ENCODE measurements around the gene PLEKHH1.

The PLEKHH1 gene

GRCh38 chr14:67532998-67533753 lies at the start of gene PLEKHH1:
PLEKHH1 (plus strand) TSS chr14:67533290; CDS start chr14:67541868, 8,578 bp downstream.
- Histone ChIP-seq H3K4me3 (peak within 1 kb of the TSS; percentile 84), H3K9ac (ENCODE audit: insufficient read length) (peak within 1 kb of the TSS; percentile 71), H3K36me3 (ENCODE audit: insufficient read depth, low read length) (no peaks in the 10 kb centered on the region), H3K27ac (no peak within 1 kb of the TSS), H3K9me3 (ENCODE audit: low read depth, low read length) (no peaks in the 10 kb centered on the region)
- no peak for DNase-seq (ENCODE audit: low read depth, low spot score)
- TF ChIP-seq FOXP2 (optimal IDR thresholded peaks at IDR 0.05; ENCODE audit: control extremely low read depth, extremely low read length, insufficient read depth): no peak
- TF ChIP-seq POLR2AphosphoS5 (IDR thresholded peaks at IDR 0.05; ENCODE audit: borderline replicate concordance, low read depth, low read length): peak; percentile 69

- no peak overlapping the region for H3K4me3 ChIP-seq
- H3K36me3 ChIP-seq (ENCODE audit: insufficient read depth, low read length): no peaks in the 10 kb centered on the region
- TF ChIP-seq FOXP2 (optimal IDR thresholded peaks at IDR 0.05; ENCODE audit: control extremely low read depth, extremely low read length, insufficient read depth): no peak
- TF ChIP-seq POLR2AphosphoS5 (IDR thresholded peaks at IDR 0.05; ENCODE audit: borderline replicate concordance, low read depth, low read length): no peak
- no peak for TF ChIP-seq EZH2 (IDR thresholded peaks at IDR 0.05)
- no peak overlapping the region for H3K9ac ChIP-seq (ENCODE audit: insufficient read length)
- no peak overlapping the region for H3K27ac ChIP-seq
- no peak for DNase-seq (ENCODE audit: low read depth, low spot score)
- no peaks in the 10 kb centered on the region for H3K9me3 ChIP-seq (ENCODE audit: low read depth, low read length)
Measured at GRCh38 chr14:67483579-67484285, 49.4 kb upstream of the PLEKHH1 start.

GRCh38 chr14:67485501-67486095 lies 47.5 kb upstream of the PLEKHH1 start:
- no peak overlapping the region for H3K4me3 ChIP-seq
- H3K36me3 ChIP-seq (ENCODE audit: insufficient read depth, low read length): no peaks in the 10 kb centered on the region
- H3K27ac ChIP-seq: peak overlapping the region; percentile 69
- TF ChIP-seq FOXP2 (optimal IDR thresholded peaks at IDR 0.05; ENCODE audit: control extremely low read depth, extremely low read length, insufficient read depth): no peak
- no peak for TF ChIP-seq EZH2 (IDR thresholded peaks at IDR 0.05)
- no peak for TF ChIP-seq POLR2AphosphoS5 (IDR thresholded peaks at IDR 0.05; ENCODE audit: borderline replicate concordance, low read depth, low read length)
- H3K9me3 ChIP-seq (ENCODE audit: low read depth, low read length): no peaks in the 10 kb centered on the region
- no peak for DNase-seq (ENCODE audit: low read depth, low spot score)
- no peak overlapping the region for H3K9ac ChIP-seq (ENCODE audit: insufficient read length)

- no peaks in the 10 kb centered on the region for H3K9me3 ChIP-seq (ENCODE audit: low read depth, low read length)
- TF ChIP-seq EZH2 (IDR thresholded peaks at IDR 0.05) (no peak), POLR2AphosphoS5 (IDR thresholded peaks at IDR 0.05; ENCODE audit: borderline replicate concordance, low read depth, low read length) (no peak), FOXP2 (optimal IDR thresholded peaks at IDR 0.05; ENCODE audit: control extremely low read depth, extremely low read length, insufficient read depth) (no peak)
- H3K9ac ChIP-seq (ENCODE audit: insufficient read length): no peak overlapping the region
- DNase-seq (ENCODE audit: low read depth, low spot score): no peak
- H3K4me3 ChIP-seq: no peak overlapping the region
- H3K36me3 ChIP-seq (ENCODE audit: insufficient read depth, low read length): no peaks in the 10 kb centered on the region
- no peak overlapping the region for H3K27ac ChIP-seq
Measured at GRCh38 chr14:67486890-67487289, 46.2 kb upstream of the PLEKHH1 start.

GRCh38 chr14:67487332-67487731 lies 45.8 kb upstream of the PLEKHH1 start:
- Histone ChIP-seq H3K36me3 (ENCODE audit: insufficient read depth, low read length) (no peaks in the 10 kb centered on the region), H3K27ac (no peak overlapping the region), H3K9me3 (ENCODE audit: low read depth, low read length) (no peaks in the 10 kb centered on the region), H3K9ac (ENCODE audit: insufficient read length) (no peak overlapping the region), H3K4me3 (no peak overlapping the region)
- TF ChIP-seq EZH2 (IDR thresholded peaks at IDR 0.05) (no peak), FOXP2 (optimal IDR thresholded peaks at IDR 0.05; ENCODE audit: control extremely low read depth, extremely low read length, insufficient read depth) (no peak), POLR2AphosphoS5 (IDR thresholded peaks at IDR 0.05; ENCODE audit: borderline replicate concordance, low read depth, low read length) (no peak)
- no peak for DNase-seq (ENCODE audit: low read depth, low spot score)

- H3K36me3 ChIP-seq (ENCODE audit: insufficient read depth, low read length): no peaks in the 10 kb centered on the region
- H3K9me3 ChIP-seq (ENCODE audit: low read depth, low read length): no peaks in the 10 kb centered on the region
- H3K27ac ChIP-seq: no peak within 1 kb of the TSS
- no peak for DNase-seq (ENCODE audit: low read depth, low spot score)
- H3K4me3 ChIP-seq: no peak within 1 kb of the TSS
- H3K9ac ChIP-seq (ENCODE audit: insufficient read length): no peak within 1 kb of the TSS
- TF ChIP-seq EZH2 (IDR thresholded peaks at IDR 0.05) (no peak), FOXP2 (optimal IDR thresholded peaks at IDR 0.05; ENCODE audit: control extremely low read depth, extremely low read length, insufficient read depth) (no peak), POLR2AphosphoS5 (IDR thresholded peaks at IDR 0.05; ENCODE audit: borderline replicate concordance, low read depth, low read length) (no peak)
Measured at GRCh38 chr14:67487937-67488893, 44.9 kb upstream of the PLEKHH1 start, which contains the start of gene TMEM229B. TMEM229B (minus strand) TSS chr14:67488721; CDS start chr14:67473923, 14,798 bp downstream.

- no peak overlapping the region for H3K4me3 ChIP-seq
- H3K9me3 ChIP-seq (ENCODE audit: low read depth, low read length): no peaks in the 10 kb centered on the region
- no peak overlapping the region for H3K27ac ChIP-seq
- H3K36me3 ChIP-seq (ENCODE audit: insufficient read depth, low read length): no peaks in the 10 kb centered on the region
- DNase-seq (ENCODE audit: low read depth, low spot score): no peak
- no peak for TF ChIP-seq FOXP2 (optimal IDR thresholded peaks at IDR 0.05; ENCODE audit: control extremely low read depth, extremely low read length, insufficient read depth)
- TF ChIP-seq EZH2 (IDR thresholded peaks at IDR 0.05): no peak
- TF ChIP-seq POLR2AphosphoS5 (IDR thresholded peaks at IDR 0.05; ENCODE audit: borderline replicate concordance, low read depth, low read length): no peak
- no peak overlapping the region for H3K9ac ChIP-seq (ENCODE audit: insufficient read length)
Measured at GRCh38 chr14:67490196-67490595, 42.9 kb upstream of the PLEKHH1 start.

Data from SK-N-MC (cell line).